SK-N-SH (cell line): ENCODE data around the gene ARL6IP5. TPM values are rescaled to one million over a fixed set of nuclear protein-coding genes. Genes with fewer than 3 reads are reported as not detected.
A peak's percentile ranks its signal among the peaks of the same experiment; 100 is the strongest.

ENCODE experiments used
- CTCF ChIA-PET: fragments of 300-600, 350-600 bp; formaldehyde crosslinking; extraction: SDS; loops from one replicate; lab custom pipeline; 2021; lab: Yijun Ruan, JAX
- POLR2A ChIA-PET: fragments of 350-600 bp; sonication (Branson Sonifier 250); formaldehyde crosslinking; extraction: SDS; loops from one replicate; lab custom pipeline; 2020; ENCODE audit warnings: antibody characterized with exemption, inconsistent platforms; lab: Yijun Ruan, JAX
- DNase-seq: peaks from one replicate; pipeline ENCODE4 v3.0.0; 2012
- H2AFZ ChIP-seq: fragments of 200-600 bp; sonication (generic); 2 replicates; pipeline ENCODE4 v1.8.1; 2016; ENCODE audit warnings: antibody characterized with exemption, mild to moderate bottlenecking, low read depth
- H3F3A ChIP-seq: fragments of 200-600 bp; sonication (generic); replicated peaks from 2 replicates; pipeline ENCODE3; 2016; ENCODE audit warnings: antibody characterized with exemption, mild to moderate bottlenecking; ENCODE audit not compliant: insufficient read depth
- H3K27ac ChIP-seq, 2 experiments: fragments of 200-500 bp in 1 of 2; fragments of 200-600 bp in 1 of 2; sonication (Bioruptor generic) in 1 of 2; sonication (generic), shearing (Covaris generic) in 1 of 2; 2 replicates each; pipeline versions ENCODE4 v1.5.1 to v1.6.1; 2014 to 2016; ENCODE audit warnings: low read depth in 2 of 2, inconsistent platforms in 1 of 2, low read length in 1 of 2, mild to moderate bottlenecking in 1 of 2, mixed read lengths in 1 of 2
- H3K27me3 ChIP-seq: fragments of 200-600 bp; sonication (generic), shearing (Covaris generic); 2 replicates; pipeline ENCODE4 v1.6.1; 2016; ENCODE audit warnings: mixed run types; ENCODE audit not compliant: insufficient read depth
- H3K36me3 ChIP-seq, 2 experiments: fragments of 200-500 bp in 1 of 2; fragments of 200-600 bp in 1 of 2; sonication (Bioruptor generic) in 1 of 2; sonication (generic) in 1 of 2; replicated peaks in 1 of 2; 2 replicates each; pipeline versions ENCODE3 to v1.5.1; 2014 to 2016; ENCODE audit warnings: low read length in 1 of 2, mild to moderate bottlenecking in 1 of 2; ENCODE audit not compliant: insufficient read depth in 2 of 2, control insufficient read depth in 1 of 2
- H3K4me1 ChIP-seq, 2 experiments: fragments of 200-500 bp in 1 of 2; fragments of 200-600 bp in 1 of 2; sonication (Bioruptor generic) in 1 of 2; sonication (generic), shearing (Covaris generic) in 1 of 2; 2 replicates each; pipeline versions ENCODE4 v1.5.1 to v1.6.1; 2014 to 2016; ENCODE audit warnings: low read depth in 1 of 2, low read length in 1 of 2, mixed run types in 1 of 2; ENCODE audit not compliant: insufficient read depth in 2 of 2, control insufficient read depth in 1 of 2
- H3K4me2 ChIP-seq: fragments of 200-600 bp; sonication (generic), shearing (Covaris generic); 2 replicates; pipeline ENCODE4 v1.6.1; 2017; ENCODE audit warnings: mixed run types
- H3K4me3 ChIP-seq, 2 experiments: fragments of 200-500 bp in 1 of 2; fragments of 200-600 bp in 1 of 2; sonication (Bioruptor generic) in 1 of 2; sonication (generic), shearing (Covaris generic) in 1 of 2; 2 replicates each; pipeline versions ENCODE4 v1.5.1 to v1.8.1; 2014 to 2016; ENCODE audit warnings: low read depth in 2 of 2, inconsistent platforms in 1 of 2, low read length in 1 of 2, mild to moderate bottlenecking in 1 of 2, mixed read lengths in 1 of 2, moderate library complexity in 1 of 2
- H3K79me2 ChIP-seq: fragments of 200-600 bp; sonication (generic); 2 replicates; pipeline ENCODE4 v1.8.1; 2017; ENCODE audit warnings: mild to moderate bottlenecking; ENCODE audit not compliant: insufficient read depth
- H3K9ac ChIP-seq: fragments of 200-600 bp; sonication (generic); 2 replicates; pipeline ENCODE4 v1.6.1; 2017; ENCODE audit warnings: mixed run types
- H3K9me2 ChIP-seq: fragments of 200-600 bp; sonication (generic); 2 replicates; pipeline ENCODE4 v1.6.1; 2017; ENCODE audit warnings: mixed run types
- H3K9me3 ChIP-seq: fragments of 200-600 bp; sonication (generic); 2 replicates; pipeline ENCODE4 v1.6.1; 2017; ENCODE audit warnings: mixed run types, mild to moderate bottlenecking, moderate library complexity
- H4K20me1 ChIP-seq: fragments of 200-600 bp; sonication (generic); 2 replicates; pipeline ENCODE4 v1.6.1; 2017; ENCODE audit warnings: mild to moderate bottlenecking, mixed run types; ENCODE audit not compliant: insufficient read depth
- ELF1 ChIP-seq: IDR thresholded peaks from 2 replicates; pipeline ENCODE4 v1.4.0; 2012
- EZH2phosphoT487 ChIP-seq: fragments of 200-600 bp; sonication (generic); IDR thresholded peaks from 2 replicates; pipeline ENCODE4 v1.6.1; 2017; ENCODE audit warnings: low read depth, mixed run types, mild to moderate bottlenecking, antibody characterized with exemption, moderate library complexity, borderline replicate concordance
- FOXJ3 ChIP-seq: sonication (generic); formaldehyde crosslinking; IDR thresholded peaks from 2 replicates; pipeline ENCODE4 v1.5.1; 2020; ENCODE audit warnings: mild to moderate bottlenecking, missing genetic modification reagents
- FOXM1 ChIP-seq: IDR thresholded peaks from 2 replicates; pipeline ENCODE4 v1.4.0; 2012; ENCODE audit warnings: low read depth, mild to moderate bottlenecking
- GABPA ChIP-seq: IDR thresholded peaks from 2 replicates; pipeline ENCODE4 v1.4.0; 2012; ENCODE audit warnings: low read depth, mild to moderate bottlenecking
- GATA2 ChIP-seq: sonication (generic); formaldehyde crosslinking; IDR thresholded peaks from 2 replicates; pipeline ENCODE4 v1.5.0; 2020; ENCODE audit warnings: mild to moderate bottlenecking, missing genetic modification reagents
- IRF3 ChIP-seq: fragments of 150-350 bp; IDR thresholded peaks from 2 replicates; pipeline ENCODE4 v1.6.1; 2016; ENCODE audit warnings: mild to moderate bottlenecking, low read depth, low read length
- JUND ChIP-seq: IDR thresholded peaks from 2 replicates; pipeline ENCODE4 v1.4.0; 2012
- MAX ChIP-seq: IDR thresholded peaks from 2 replicates; pipeline ENCODE4 v1.4.0; 2012; ENCODE audit warnings: low read depth
- MEF2A ChIP-seq: IDR thresholded peaks from 2 replicates; pipeline ENCODE4 v1.4.0; 2012; ENCODE audit warnings: low read depth, borderline replicate concordance
- MXI1 ChIP-seq: IDR thresholded peaks from 2 replicates; pipeline ENCODE4 v1.6.1; 2012; ENCODE audit warnings: mild to moderate bottlenecking, low read depth, low read length, improper control_type of control experiment
- NFIC ChIP-seq: IDR thresholded peaks from 2 replicates; pipeline ENCODE4 v1.4.0; 2012; ENCODE audit warnings: borderline replicate concordance
- RAD21 ChIP-seq: IDR thresholded peaks from 2 replicates; pipeline ENCODE4 v1.6.1; 2012; ENCODE audit warnings: mild to moderate bottlenecking, low read length
- RCOR1 ChIP-seq: fragments of 150-350 bp; IDR thresholded peaks from 2 replicates; pipeline ENCODE4 v1.6.1; 2017; ENCODE audit warnings: antibody characterized with exemption, low read length
- RFX5 ChIP-seq: IDR thresholded peaks from 2 replicates; pipeline ENCODE4 v1.6.1; 2012; ENCODE audit warnings: mild to moderate bottlenecking, improper control_type of control experiment, low read length
- RXRA ChIP-seq: IDR thresholded peaks from 2 replicates; pipeline ENCODE4 v1.4.0; 2012; ENCODE audit warnings: low read depth, mild to moderate bottlenecking, borderline replicate concordance
- SMC3 ChIP-seq: IDR thresholded peaks from 2 replicates; pipeline ENCODE4 v1.6.1; 2012; ENCODE audit warnings: low read depth, low read length, improper control_type of control experiment
- TCF12 ChIP-seq: IDR thresholded peaks from 2 replicates; pipeline ENCODE4 v1.4.0; 2012
- YY1 ChIP-seq: IDR thresholded peaks from 2 replicates; pipeline ENCODE4 v1.4.0; 2012; ENCODE audit warnings: low read depth, mild to moderate bottlenecking
- WGBS: methylation state at CpG from one replicate; pipeline ENCODE4 v1.1.6; 2017; ENCODE audit warnings: low lambda C conversion rate; 5-methylcytosine and 5-hydroxymethylcytosine counted together
- polyA plus RNA-seq, 3 experiments: library from polyadenylated mRNA; depleted of rRNA; stranded (reverse); fragments of >200 nt; gene quantifications; 2 replicates each; pipeline ENCODE4 v1.2.3, GENCODE V29; 2012
- TF ChIP-seq, protein P1 (sequence below): IDR thresholded peaks from 2 replicates; pipeline ENCODE4; 2012
- TF ChIP-seq, protein P2 (sequence below): fragments of 150-350 bp; IDR thresholded peaks from 2 replicates; pipeline ENCODE4 v1.6.1; 2017; ENCODE audit warnings: antibody characterized with exemption, low read length, low read depth, borderline replicate concordance

ARL6IP5 gene
- polyA plus RNA-seq, 1 of the 3 experiments (the other 2 are of a cell fraction), result 64.6 TPM

DNA sequence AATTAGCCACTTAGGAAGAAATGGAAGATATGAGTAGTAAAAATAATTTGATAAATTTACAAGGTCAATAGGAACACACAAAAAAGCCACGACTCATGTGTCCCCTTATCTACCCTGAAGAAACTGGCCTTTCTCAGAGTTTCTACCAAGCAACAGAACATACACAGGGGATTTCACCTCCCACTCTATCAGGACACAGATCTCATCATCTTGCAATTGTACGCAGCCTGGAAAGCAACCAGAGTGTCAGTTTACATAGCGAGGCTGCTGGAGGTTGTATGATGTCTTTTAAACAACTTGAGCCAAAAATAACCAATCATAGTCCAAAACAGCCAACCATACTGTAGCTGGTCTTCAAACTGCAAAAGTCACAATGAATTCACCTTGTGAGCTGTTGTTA lies 57.4 kb downstream of the ARL6IP5 start:
- Histone ChIP-seq H3K79me2 (no peaks in the 10 kb centered on the region), H2AFZ (no peak overlapping the region), H3K36me3 (no peaks in the 10 kb centered on the region), H3K9ac (no peak overlapping the region), H3K9me2 (no peaks in the 10 kb centered on the region), H3K4me1 (peaks cover 4 to 15% of the 10 kb centered on the region in 2 experiments; a peak in 3 of 4 replicates), H3K27me3 (no peaks in the 10 kb centered on the region), H4K20me1 (no peaks in the 10 kb centered on the region), H3K4me2 (no peak overlapping the region), H3F3A (no peaks in the 10 kb centered on the region), H3K9me3 (no peaks in the 10 kb centered on the region), H3K4me3 (no peak overlapping the region), H3K27ac (no peak overlapping the region)
- no peak for TF ChIP-seq MXI1
- peak; percentile 11; the same call in 1 of the 2 replicates for TF ChIP-seq TCF12
- 0 out of 2 replicates have a peak, but pooled peaks have one; percentile 20 for TF ChIP-seq NFIC
- DNase-seq, result no peak
- CTCF ChIA-PET, result interaction anchor here (1.5 kb wide), 1 partner anchor 164 kb away, joined by 5 read pairs; no protein-coding TSS in a partner anchor
- 32% methylated on average over 3 of the region's 3 CpGs for WGBS
- POLR2A ChIA-PET, result no interaction called here

DNA sequence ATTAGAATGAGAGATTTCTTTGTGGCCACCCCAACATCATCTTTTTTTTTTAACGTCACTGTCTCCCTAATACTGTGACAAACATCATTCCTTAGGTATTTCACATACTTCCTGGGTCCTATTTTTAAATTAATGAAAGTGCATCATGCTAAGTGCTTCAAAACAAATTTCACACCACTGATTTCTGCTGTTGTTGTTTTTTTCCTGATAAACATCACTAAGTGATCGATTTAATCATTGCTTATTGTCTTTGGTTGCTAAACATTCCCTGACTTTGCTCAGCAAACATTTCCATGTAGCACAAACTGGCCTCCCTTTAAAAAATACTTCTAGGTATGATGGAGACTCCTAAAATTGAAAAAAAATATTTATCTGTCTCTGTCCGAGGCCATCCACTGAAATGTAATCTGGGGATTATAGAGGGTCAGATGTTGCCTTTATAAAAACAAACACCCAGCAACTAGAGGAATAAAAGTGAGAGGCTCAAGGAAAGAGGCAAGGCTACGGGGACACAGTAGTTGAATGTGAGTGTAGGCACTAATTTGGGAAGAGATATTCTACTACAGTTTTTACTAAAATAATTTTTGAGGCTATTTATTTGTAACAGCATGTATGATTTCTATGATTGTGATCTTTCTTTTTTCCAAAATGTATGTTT lies 58.2 kb downstream of the ARL6IP5 start:
- no peak for TF ChIP-seq FOXJ3 (CRISPR knock-in tag)
- no peak for TF ChIP-seq MAX
- TF ChIP-seq, protein P1, sequence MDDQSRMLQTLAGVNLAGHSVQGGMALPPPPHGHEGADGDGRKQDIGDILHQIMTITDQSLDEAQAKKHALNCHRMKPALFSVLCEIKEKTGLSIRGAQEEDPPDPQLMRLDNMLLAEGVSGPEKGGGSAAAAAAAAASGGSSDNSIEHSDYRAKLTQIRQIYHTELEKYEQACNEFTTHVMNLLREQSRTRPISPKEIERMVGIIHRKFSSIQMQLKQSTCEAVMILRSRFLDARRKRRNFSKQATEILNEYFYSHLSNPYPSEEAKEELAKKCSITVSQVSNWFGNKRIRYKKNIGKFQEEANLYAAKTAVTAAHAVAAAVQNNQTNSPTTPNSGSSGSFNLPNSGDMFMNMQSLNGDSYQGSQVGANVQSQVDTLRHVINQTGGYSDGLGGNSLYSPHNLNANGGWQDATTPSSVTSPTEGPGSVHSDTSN, result no peak
- no peak for TF ChIP-seq GATA2
- TF ChIP-seq EZH2phosphoT487, result no peak
- TF ChIP-seq, protein P2, sequence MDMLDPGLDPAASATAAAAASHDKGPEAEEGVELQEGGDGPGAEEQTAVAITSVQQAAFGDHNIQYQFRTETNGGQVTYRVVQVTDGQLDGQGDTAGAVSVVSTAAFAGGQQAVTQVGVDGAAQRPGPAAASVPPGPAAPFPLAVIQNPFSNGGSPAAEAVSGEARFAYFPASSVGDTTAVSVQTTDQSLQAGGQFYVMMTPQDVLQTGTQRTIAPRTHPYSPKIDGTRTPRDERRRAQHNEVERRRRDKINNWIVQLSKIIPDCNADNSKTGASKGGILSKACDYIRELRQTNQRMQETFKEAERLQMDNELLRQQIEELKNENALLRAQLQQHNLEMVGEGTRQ, result no peak
- TF ChIP-seq FOXM1, result no peak
- TF ChIP-seq RXRA, result no peak
- no peak for TF ChIP-seq RAD21
- no peak for TF ChIP-seq IRF3
- TF ChIP-seq ELF1, result no peak
- TF ChIP-seq NFIC, result no peak
- no peak for TF ChIP-seq MEF2A
- TF ChIP-seq RFX5, result no peak
- no peak for TF ChIP-seq JUND
- TF ChIP-seq SMC3, result no peak
- TF ChIP-seq GABPA, result no peak
- TF ChIP-seq YY1, result no peak
- no peak for TF ChIP-seq RCOR1
- TF ChIP-seq TCF12, result no peak
- CTCF ChIA-PET, result interaction anchor here (1.5 kb wide), 1 partner anchor 163 kb away, joined by 5 read pairs; no protein-coding TSS in a partner anchor
- POLR2A ChIA-PET, result no interaction called here
- Histone ChIP-seq H3K36me3 (no peaks in the 10 kb centered on the region), H3K4me1 (peaks cover 4 to 15% of the 10 kb centered on the region in 2 experiments; a peak in 3 of 4 replicates), H3K27ac (no peak overlapping the region), H3K27me3 (no peaks in the 10 kb centered on the region), H3K79me2 (no peaks in the 10 kb centered on the region), H3K9me3 (no peaks in the 10 kb centered on the region), H3K4me3 (no peak overlapping the region), H3K9me2 (no peaks in the 10 kb centered on the region), H3K9ac (no peak overlapping the region), H3F3A (no peaks in the 10 kb centered on the region), H3K4me2 (no peak overlapping the region), H2AFZ (no peak overlapping the region), H4K20me1 (no peaks in the 10 kb centered on the region)
- no peak for DNase-seq
- WGBS, result 75% methylated on average over 4 of the region's 4 CpGs
